WERI-Rb-1 (cell line): Measurements from ENCODE around the gene BICC1.

ENCODE experiments used
- DNase-seq: peaks from one replicate; pipeline ENCODE4 v3.0.0-alpha.2; 2020
- H3K27ac ChIP-seq: fragments of 250-450 bp; sonication (Bioruptor Pico); 2 replicates; pipeline ENCODE4 v1.5.1; 2020; ENCODE audit warnings: mild to moderate bottlenecking, moderate library complexity
- H3K27me3 ChIP-seq: fragments of 250-450 bp; sonication (Bioruptor Pico); 2 replicates; pipeline ENCODE4 v1.5.1; 2021; ENCODE audit warnings: mild to moderate bottlenecking, low read depth, moderate library complexity; ENCODE audit not compliant: insufficient read depth, severe bottlenecking
- H3K36me3 ChIP-seq: fragments of 250-450 bp; sonication (Bioruptor Pico); 2 replicates; pipeline ENCODE4 v1.5.1; 2020; ENCODE audit warnings: mild to moderate bottlenecking, moderate library complexity
- H3K4me3 ChIP-seq: 2 replicates; pipeline ENCODE4 v1.5.1; 2011; ENCODE audit warnings: low read depth, mild to moderate bottlenecking, control low read depth, low read length
- H3K9me3 ChIP-seq: fragments of 250-450 bp; sonication (Bioruptor Pico); 2 replicates; pipeline ENCODE4 v1.5.1; 2021; ENCODE audit warnings: mild to moderate bottlenecking, moderate library complexity; ENCODE audit not compliant: severe bottlenecking
- CTCF ChIP-seq: IDR thresholded peaks from 2 replicates; pipeline ENCODE4 v1.5.1; 2011; ENCODE audit warnings: low read depth, mild to moderate bottlenecking, control low read depth, inconsistent platforms, low read length

The BICC1 gene

GRCh38 chr10:58723966-58724365 is 211.3 kb downstream of the BICC1 start:
- no peak for DNase-seq
- no peaks in the 10 kb centered on the region for H3K9me3 ChIP-seq
- no peak overlapping the region for H3K27ac ChIP-seq
- no peak overlapping the region for H3K4me3 ChIP-seq
- H3K27me3 ChIP-seq: no peaks in the 10 kb centered on the region
- no peak for TF ChIP-seq CTCF
- no peaks in the 10 kb centered on the region for H3K36me3 ChIP-seq

GRCh38 chr10:58724781-58725180 is 212.1 kb downstream of the BICC1 start:
- Histone ChIP-seq H3K4me3 (no peak overlapping the region), H3K27ac (no peak overlapping the region), H3K9me3 (peaks cover 2% of the 10 kb centered on the region), H3K36me3 (no peaks in the 10 kb centered on the region), H3K27me3 (no peaks in the 10 kb centered on the region)
- DNase-seq: no peak
- no peak for TF ChIP-seq CTCF

- Histone ChIP-seq H3K36me3 (no peaks in the 10 kb centered on the region), H3K27me3 (no peaks in the 10 kb centered on the region), H3K4me3 (no peak overlapping the region), H3K27ac (no peak overlapping the region), H3K9me3 (peaks cover 3% of the 10 kb centered on the region)
- DNase-seq: no peak
- TF ChIP-seq CTCF: no peak
Observed at GRCh38 chr10:58725901-58726300, 213.2 kb downstream of the BICC1 start.

GRCh38 chr10:58727633-58728032 is 215.0 kb downstream of the BICC1 start:
- H3K36me3 ChIP-seq: no peaks in the 10 kb centered on the region
- no peak for DNase-seq
- peaks cover 3% of the 10 kb centered on the region for H3K9me3 ChIP-seq
- no peak overlapping the region for H3K4me3 ChIP-seq
- no peak for TF ChIP-seq CTCF
- H3K27me3 ChIP-seq: no peaks in the 10 kb centered on the region
- H3K27ac ChIP-seq: no peak overlapping the region

- Histone ChIP-seq H3K4me3 (no peak overlapping the region), H3K27ac (no peak overlapping the region), H3K9me3 (peaks cover 3% of the 10 kb centered on the region), H3K36me3 (no peaks in the 10 kb centered on the region), H3K27me3 (no peaks in the 10 kb centered on the region)
- DNase-seq: no peak
- no peak for TF ChIP-seq CTCF
Observed at GRCh38 chr10:58731276-58731675, 218.6 kb downstream of the BICC1 start.

GRCh38 chr10:58733436-58733835 is 220.8 kb downstream of the BICC1 start:
- H3K36me3 ChIP-seq: no peaks in the 10 kb centered on the region
- no peak overlapping the region for H3K4me3 ChIP-seq
- H3K27me3 ChIP-seq: no peaks in the 10 kb centered on the region
- no peak overlapping the region for H3K27ac ChIP-seq
- no peak for TF ChIP-seq CTCF
- peaks cover 3% of the 10 kb centered on the region for H3K9me3 ChIP-seq
- DNase-seq: no peak
